Measurements from ENCODE around the gene ARHGAP40.

Gene ARHGAP40

GRCh38 chr20:38623061-38623460 lies 21.5 kb downstream of the ARHGAP40 start:
- no peak for DNase-seq

GRCh38 chr20:38624084-38624483 lies 22.5 kb downstream of the ARHGAP40 start:
- DNase-seq = no peak

- DNase-seq = no peak
Measured at GRCh38 chr20:38625896-38626295, 24.3 kb downstream of the ARHGAP40 start.

DNA sequence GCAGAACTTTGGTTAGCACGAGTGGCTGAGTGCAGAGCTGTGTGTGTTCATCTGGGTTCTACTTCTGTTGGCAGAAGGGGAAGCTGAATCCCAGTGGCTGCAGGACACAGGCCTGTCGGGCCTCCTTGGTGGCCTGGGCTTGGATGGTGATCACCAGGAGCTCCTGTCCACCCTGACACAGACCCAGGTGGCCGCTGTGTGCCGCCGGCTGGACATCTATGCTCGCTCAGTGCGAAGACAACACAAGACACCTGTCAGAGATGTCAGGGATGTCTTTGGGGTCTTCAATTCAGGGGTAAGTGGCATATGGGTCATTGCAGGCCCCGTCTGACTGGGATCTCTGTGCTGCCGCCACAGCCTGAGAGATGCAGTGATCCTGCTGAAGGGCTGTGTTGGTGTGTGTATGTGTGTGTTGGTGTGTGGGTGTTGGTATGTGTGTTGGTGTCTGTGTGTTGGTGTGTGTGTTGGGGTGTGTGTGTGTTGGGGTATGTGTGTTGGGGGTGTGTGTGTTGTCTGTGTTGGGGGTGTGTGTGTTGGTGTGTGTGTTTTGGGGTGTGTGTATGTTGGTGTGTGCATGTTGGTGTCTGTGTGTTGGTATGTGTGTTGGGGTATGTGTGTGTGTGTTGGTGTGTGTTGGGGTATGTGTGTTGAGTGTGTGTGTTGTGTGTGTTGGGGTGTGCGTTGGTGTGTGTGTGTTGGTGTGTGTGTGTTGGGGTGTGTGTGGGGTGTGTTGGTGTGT lies 25.5 kb downstream of the ARHGAP40 start:
- DNase-seq = no peak

- DNase-seq = no peak
Measured at GRCh38 chr20:38628580-38629470, 27.2 kb downstream of the ARHGAP40 start.

DNA sequence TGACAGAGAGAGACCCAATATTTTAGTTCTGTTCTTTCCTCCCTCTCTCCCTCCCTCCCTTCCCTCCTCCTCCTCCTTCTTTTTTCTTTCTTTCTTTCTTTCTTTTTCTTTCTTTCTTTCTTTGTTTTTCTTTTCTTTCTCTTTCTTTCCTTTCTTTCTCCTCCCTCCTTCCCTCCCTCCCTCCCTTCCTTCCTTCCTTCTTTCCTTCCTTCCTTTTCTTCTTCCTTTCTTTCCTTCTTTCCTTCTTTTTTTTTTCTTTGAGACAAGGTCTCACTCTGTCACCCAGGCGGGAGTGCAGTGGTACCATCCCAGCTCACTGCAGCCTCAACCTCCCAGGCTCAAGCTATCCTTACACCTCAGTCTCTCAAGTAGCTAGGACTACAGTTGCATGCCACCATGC lies 28.4 kb downstream of the ARHGAP40 start:
- DNase-seq = no peak

GRCh38 chr20:38630727-38631126 lies 29.1 kb downstream of the ARHGAP40 start:
- no peak for DNase-seq

DNA sequence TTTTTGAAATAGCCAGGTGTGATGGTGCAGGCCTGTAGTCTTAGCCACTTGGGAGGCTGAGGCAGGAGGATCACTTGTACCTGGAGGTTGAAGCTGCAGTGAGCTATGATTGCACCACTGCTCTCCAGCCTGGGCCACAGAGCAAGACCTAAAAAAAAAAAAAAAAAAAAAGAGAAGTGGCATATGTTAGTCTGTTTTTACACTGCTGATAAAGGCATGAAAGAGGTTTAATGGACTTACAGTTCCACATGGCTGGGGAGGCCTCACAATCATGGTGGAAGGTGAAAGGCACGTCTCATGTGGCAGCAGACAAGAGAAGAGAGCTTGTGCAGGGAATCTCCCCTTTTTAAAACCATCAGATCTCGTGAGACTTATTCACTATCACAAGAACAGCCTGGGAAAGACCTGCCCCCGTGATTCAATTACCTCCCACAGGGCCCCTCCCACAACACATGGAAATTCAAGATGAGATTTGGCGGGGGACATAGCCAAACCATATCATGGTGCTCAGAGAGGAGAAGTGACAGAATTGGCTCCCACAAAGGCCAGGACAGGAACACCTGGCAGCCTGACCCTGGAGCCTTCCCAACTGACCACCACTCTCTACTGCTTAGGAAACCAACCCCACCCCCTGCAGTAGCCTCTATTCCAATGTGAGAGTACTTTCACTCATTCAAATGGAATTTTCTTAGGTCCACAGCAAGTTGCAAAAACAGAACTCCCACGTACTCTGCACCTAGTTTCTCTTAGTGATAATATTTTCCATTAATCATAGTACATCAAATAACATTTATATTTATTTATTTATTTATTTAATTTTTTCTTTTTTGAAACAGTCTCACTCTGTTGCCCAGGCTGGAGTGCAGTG lies 29.8 kb downstream of the ARHGAP40 start:
- DNase-seq = no peak

GRCh38 chr20:38633577-38634093 lies 32.0 kb downstream of the ARHGAP40 start:
- DNase-seq = peak in 1 of 2 experiments; percentile 56

- DNase-seq = no peak
Measured at GRCh38 chr20:38635721-38636288, 34.2 kb downstream of the ARHGAP40 start.

DNA sequence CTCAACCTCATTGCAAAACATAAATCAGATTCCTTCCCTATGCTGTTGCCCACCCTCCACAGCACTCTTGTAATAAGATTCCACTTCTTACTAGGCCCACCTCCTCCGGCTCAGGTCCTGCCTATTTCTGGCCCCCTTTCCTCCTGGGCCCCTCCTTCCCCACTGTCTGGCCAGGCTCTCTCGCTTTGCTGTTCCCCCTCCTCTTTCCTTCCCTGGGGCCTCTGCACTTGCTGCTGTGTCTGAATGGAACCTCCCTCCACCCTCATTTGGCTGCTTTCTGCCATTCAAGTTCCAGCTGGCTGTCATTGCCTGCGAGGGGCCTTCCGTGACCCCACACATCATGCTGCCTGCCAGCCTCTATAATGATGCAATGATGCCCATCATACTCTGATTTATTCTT lies 38.9 kb downstream of the ARHGAP40 start:
- no peak for DNase-seq

DNA sequence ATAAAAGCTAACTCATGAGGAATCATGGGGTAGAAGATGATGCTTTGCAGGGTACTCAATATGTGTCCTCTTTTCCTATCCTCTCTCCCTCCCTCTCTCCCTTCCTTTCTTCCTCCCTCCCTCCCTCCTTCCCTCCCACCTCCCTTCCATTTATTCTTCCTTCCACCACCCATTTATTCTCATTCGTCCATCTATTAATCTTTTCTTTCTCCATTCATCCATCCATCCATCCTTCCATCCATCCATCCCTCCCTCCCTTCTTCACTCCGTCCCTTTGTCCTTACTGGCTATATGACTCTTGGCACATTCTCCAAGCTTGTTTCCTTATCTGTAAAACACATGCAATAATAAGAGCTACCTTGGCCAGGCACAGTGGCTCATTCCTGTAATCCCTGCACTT lies 40.9 kb downstream of the ARHGAP40 start:
- no peak for DNase-seq

DNA sequence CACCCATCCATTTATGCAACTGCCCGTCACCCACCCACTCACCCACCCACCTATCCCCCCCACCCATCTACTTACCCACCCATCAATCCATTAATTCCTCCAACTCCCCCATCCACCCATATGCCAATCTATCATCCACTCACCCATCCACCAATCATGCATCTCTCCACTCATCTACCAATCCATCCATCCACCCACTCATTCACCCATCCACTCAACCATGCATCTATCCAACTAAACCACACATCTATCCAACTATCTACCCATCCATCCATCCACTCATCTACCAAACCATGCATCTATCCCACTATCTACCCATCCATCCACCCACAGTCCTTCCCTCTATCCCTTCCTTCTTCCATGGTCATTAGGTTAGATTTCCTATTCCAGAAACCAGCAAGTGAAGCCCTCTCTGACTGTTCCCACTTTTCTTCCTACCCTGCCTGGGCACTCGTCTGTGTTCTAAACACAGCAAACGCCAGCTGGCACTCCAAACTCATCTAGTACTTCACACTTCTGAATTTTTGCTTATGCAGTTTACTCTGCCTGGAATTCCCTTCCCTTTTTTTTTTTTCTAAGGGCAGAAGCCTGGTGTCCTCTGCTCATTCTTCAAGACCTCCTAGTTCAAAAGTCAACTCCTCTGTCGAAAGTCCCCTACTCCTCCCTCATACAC lies 43.1 kb downstream of the ARHGAP40 start:
- DNase-seq = no peak

DNA sequence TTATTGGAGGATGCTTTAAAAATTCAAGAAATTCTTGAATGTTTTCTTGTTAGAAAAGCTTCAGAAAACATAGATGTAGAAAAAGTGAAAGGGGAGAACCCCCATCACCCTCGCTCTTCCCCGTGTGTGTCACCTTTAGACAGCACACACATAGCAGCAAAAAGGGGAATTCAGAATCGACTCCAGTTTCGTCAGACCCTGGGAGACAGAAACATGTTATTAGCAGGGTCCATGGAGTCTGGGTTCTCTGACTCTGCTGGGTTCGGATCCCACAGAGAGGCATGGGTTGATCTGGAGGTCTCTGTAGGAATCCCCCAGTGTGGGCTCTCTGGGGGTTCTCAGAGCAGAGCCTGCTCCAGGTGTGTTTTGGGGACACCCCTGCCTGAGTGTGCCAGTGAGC lies 43.7 kb downstream of the ARHGAP40 start:
- DNase-seq = no peak

GRCh38 chr20:38645980-38646858 lies 44.6 kb downstream of the ARHGAP40 start:
- DNase-seq = peak; percentile 65 to 82

DNA sequence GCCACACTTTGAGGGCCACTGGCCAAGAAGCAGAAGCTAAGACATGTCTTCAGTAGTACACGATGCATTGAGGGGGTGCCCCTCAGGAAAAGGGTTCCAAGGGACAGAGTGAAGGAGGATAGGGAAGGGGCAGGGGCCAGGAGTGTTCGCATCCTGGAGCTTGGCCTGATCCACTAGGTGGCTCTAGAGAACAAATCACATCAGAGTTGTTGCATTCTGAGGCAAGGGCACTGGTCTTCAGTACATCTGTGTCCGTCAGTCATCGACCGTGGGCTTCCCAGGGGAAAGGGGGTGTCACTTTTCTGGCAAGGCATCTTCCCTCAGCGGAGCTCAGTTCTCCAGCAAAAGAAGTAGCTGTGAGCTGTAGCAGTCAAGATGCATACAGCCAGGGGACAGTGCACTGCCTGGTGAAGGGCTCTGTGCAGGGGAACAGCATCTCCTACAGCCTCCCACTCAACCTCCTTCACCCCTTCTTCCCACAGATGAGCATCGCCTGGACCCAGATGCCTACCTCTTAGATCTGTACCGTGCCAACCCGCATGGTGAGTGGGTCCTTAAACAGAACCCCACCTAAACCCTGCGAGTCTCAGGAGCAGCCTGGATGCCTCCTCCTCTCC lies 47.8 kb downstream of the ARHGAP40 start:
- DNase-seq = peak; percentile 52 to 56

DNA sequence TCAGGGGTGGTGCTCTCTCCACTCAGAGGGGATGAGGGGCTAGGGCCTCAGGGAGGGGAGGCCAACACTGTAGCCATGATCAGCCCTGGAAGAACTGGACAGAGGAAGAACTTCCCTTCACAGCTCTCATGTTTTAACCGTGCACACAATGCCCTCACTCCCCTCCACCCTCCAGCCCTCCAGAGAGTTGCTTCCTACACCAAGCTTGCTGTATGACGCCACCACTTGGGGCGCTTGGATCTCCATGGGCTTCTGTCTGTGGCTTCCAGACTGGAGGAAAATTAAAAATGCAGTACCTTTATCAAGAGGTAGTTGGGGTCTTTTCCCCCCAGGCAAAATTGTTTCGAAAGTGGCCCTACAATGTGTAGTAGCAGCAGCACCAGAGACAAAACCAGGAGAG lies 48.4 kb downstream of the ARHGAP40 start:
- no peak for DNase-seq

DNA sequence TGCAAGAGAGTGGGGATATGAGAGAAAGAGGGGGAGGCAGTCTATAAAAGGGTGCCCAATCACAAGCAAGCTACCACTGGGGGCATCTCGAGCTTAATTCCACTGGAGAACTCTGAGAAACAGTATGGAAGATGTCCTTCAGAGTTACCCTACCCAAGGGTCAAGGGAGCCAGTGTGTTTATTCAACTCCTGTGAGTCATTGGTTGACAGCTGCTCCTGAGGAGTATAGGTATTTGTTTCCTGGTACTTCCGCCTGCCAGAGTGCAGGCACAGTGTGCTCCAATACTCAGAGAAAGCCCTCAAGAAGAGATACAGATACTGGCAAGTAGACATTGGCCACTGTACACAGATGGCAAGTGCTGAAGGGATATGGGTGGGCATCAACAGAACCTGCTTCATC lies 49.5 kb downstream of the ARHGAP40 start:
- DNase-seq = no peak

DNA sequence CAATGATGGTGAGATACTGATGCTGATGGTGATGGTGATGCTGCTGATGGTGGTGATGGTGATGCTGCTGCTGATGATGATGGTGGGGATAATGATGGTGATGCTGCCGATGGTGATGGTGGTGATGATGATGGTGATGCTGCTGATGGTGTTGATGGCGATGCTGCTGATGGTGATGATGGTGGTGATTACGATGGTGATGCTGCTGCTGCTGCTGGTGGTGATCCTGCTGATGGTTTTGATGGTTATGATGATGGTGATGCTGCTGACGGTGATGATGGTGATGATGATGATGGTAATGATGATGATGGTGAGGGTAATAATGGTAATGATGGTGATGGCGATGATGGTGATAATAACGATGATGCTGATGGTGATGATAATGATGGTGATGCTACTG lies 50.0 kb downstream of the ARHGAP40 start:
- no peak for DNase-seq

DNA sequence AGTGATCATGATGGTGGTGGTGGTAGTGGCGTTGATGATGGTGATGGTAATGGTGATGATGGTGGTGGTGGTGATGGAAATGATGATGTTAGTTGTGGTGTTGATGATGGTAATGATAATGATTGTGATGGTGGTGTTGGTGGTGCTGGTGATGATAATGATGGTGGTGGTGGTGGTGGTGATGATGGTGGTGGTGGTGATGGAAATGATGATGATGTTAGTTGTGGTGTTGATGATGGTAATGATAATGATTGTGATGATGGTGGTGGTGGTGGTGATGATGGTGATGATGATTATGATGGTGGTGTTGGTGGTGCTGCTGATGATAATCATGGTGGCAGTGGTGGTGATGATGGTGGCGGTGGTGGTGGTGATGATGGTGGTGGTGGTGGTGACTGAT lies 51.4 kb downstream of the ARHGAP40 start:
- DNase-seq = no peak

DNA sequence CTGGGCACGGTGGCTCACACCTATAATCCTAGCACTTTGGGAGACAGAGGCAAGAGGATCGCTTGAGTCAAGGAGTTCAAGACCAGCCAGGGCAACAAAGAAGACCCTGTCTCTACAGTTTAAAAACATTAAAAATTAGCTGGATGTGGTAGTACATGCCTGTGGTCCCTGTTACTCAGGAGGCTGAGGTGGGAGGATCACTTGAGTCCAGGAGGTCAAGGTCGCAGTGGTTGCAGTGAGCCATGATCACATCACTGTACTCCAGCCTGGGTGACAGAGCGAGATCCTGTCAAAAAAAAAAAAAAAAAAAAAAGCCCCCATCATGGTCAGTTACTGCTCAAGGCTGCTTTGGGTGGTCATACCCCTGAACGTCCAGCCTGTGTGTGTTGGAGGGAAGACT lies 55.8 kb downstream of the ARHGAP40 start:
- no peak for DNase-seq

Measured in NCI-H1930 (cell line).